AG04450 (cell line): Measurements from ENCODE around the gene PRADC1. TPM values are rescaled to one million over a fixed set of nuclear protein-coding genes. Genes with fewer than 3 reads are reported as not detected.

Source experiments
- CTCF ChIA-PET: fragments of 300-600, 350-600 bp; formaldehyde crosslinking; extraction: SDS; loops from one replicate; lab custom pipeline; 2022; ENCODE audit warnings: antibody characterized with exemption, inconsistent platforms; lab: Charles Lee
- POLR2A ChIA-PET: fragments of 350-600 bp; formaldehyde crosslinking; extraction: SDS; loops from one replicate; lab custom pipeline; 2021; ENCODE audit warnings: antibody characterized with exemption, inconsistent platforms; lab: Yijun Ruan, JAX
- DNase-seq: peaks from one replicate; pipeline ENCODE4 v3.0.0-alpha.2; 2011; ENCODE audit warnings: low read depth, low spot score
- H3K27ac ChIP-seq: one replicate; pipeline ENCODE4 v1.5.1; 2012; ENCODE audit warnings: low read depth, low read length, control low read depth
- H3K27me3 ChIP-seq: one replicate; pipeline ENCODE4 v1.6.0; 2012; ENCODE audit warnings: low read length; ENCODE audit not compliant: control insufficient read depth, insufficient read depth
- H3K4me3 ChIP-seq: 2 replicates; pipeline ENCODE4 v1.5.1; 2011; ENCODE audit warnings: mild to moderate bottlenecking, low read depth, low read length, control low read depth
- H3K9me3 ChIP-seq: 2 replicates; pipeline ENCODE4 v1.5.1; 2012; ENCODE audit warnings: low read length; ENCODE audit not compliant: control insufficient read depth, insufficient read depth
- polyA plus RNA-seq: library from polyadenylated mRNA; depleted of rRNA; stranded (reverse); fragments of >200 nt; gene quantifications from 2 replicates; pipeline ENCODE4 v1.2.3, GENCODE V29; 2011
- TF ChIP-seq, protein P1 (sequence below): IDR thresholded peaks from 2 replicates; pipeline ENCODE4 v1.5.1; 2011; ENCODE audit warnings: low read depth, low read length, control low read depth, inconsistent platforms

The PRADC1 gene
- polyA plus RNA-seq, 1 experiment: 11.6 TPM

DNA sequence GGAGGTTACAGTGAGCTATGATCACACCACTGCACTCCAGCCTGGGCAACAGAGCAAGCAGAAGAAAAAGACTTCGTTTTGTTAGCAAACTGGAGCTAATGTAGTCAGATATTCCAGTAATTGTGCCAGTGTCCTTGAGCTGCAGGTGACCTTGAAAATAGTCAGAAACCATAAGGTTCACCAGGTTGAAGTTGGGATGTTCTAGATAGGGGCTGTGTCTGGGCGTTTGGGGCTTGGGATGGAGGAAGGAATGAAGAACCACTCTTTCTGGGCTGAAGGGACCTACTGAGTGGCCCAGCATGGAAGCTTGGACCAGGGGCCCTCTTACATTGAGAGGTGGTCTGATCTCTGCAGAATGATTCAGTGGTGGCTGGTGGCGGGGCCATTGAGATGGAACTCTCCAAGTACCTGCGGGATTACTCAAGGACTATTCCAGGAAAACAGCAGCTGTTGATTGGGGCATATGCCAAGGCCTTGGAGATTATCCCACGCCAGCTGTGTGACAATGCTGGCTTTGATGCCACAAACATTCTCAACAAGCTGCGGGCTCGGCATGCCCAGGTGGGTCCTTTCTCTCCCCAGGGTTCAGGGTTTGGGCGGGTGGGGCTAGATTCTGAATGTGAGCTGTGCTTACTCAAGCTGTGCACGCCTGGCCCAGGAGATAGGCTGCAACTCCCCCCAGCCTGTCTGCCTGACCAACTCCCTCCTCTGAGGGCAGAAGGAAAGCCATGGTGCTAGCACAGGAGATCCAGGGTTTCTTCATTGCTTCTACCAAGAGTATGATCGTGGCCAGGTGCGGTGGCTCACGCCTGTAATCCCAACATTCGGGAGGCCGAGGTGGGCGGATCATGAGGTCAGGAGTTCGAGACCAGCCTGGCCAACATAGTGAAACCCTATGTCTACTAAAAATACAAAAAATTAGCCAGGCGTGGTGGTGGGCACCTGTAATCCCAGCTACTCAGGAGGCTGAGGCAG lies 18.1 kb upstream of the PRADC1 start:
- DNase-seq: no peak
- Histone ChIP-seq H3K27ac (no peak overlapping the region), H3K9me3 (no peaks in the 10 kb centered on the region), H3K4me3 (no peak overlapping the region), H3K27me3 (no peaks in the 10 kb centered on the region)
- ChIA-PET CTCF (interaction anchor here (0.6 kb wide), 1 partner anchor 20 kb away, joined by 3 read pairs; no protein-coding TSS in a partner anchor), POLR2A (interaction anchor here (0.6 to 1.5 kb wide), 4 partner anchors 17 to 868 kb away, joined by 3 to 6 read pairs (median 3); partner anchors contain the start of genes CCT7 and PRADC1)
- TF ChIP-seq, protein P1, sequence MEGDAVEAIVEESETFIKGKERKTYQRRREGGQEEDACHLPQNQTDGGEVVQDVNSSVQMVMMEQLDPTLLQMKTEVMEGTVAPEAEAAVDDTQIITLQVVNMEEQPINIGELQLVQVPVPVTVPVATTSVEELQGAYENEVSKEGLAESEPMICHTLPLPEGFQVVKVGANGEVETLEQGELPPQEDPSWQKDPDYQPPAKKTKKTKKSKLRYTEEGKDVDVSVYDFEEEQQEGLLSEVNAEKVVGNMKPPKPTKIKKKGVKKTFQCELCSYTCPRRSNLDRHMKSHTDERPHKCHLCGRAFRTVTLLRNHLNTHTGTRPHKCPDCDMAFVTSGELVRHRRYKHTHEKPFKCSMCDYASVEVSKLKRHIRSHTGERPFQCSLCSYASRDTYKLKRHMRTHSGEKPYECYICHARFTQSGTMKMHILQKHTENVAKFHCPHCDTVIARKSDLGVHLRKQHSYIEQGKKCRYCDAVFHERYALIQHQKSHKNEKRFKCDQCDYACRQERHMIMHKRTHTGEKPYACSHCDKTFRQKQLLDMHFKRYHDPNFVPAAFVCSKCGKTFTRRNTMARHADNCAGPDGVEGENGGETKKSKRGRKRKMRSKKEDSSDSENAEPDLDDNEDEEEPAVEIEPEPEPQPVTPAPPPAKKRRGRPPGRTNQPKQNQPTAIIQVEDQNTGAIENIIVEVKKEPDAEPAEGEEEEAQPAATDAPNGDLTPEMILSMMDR: no peak

DNA sequence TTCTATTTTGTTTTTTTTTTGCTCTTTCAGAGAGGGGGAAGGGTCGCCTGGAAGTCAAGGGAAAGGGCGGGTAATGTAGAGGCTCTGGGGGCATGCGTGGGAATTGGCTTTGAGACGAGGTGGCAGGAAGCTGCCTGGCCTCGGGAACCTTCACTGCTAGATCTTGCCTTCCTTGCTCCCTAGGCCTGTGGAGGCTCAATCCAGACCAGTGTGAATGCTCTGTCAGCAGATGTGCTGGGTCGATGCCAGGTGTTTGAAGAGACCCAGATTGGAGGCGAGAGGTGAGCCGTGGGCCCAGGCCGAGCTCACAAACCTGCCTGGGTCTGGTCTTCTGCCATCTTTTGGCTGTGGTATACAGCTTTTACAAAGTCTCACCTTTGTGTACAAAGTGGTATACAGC lies 16.6 kb upstream of the PRADC1 start:
- H3K27ac ChIP-seq: no peak overlapping the region
- ChIA-PET CTCF (no interaction called here), POLR2A (interaction anchor here (0.7 to 2.1 kb wide), 3 partner anchors 14 to 17 kb away, joined by 3 to 5 read pairs (median 4); partner anchors contain the start of genes CCT7 and PRADC1)
- H3K27me3 ChIP-seq: no peaks in the 10 kb centered on the region
- no peak overlapping the region for H3K4me3 ChIP-seq
- DNase-seq: no peak
- no peaks in the 10 kb centered on the region for H3K9me3 ChIP-seq
- TF ChIP-seq, protein P1: no peak

DNA sequence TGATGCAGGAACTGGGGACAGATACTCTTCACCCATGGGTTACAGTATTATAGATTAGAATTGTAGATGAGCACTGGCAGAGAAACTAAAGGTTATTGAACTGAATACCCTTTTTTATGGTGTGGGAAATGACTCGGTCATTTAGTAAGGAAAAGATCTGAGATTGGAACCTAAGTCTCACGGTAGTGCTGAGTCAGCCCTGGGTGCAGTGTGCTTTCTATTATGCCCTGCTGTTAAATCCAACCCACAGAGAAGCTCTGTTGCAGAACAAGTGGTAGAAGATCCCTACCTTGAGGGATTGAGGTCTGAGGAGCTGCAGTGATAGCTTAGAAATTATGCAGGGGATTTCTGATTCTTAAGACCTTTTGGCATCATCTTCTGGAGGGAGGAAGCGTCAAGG lies 13.8 kb upstream of the PRADC1 start:
- Histone ChIP-seq H3K27me3 (no peaks in the 10 kb centered on the region), H3K4me3 (no peak overlapping the region), H3K9me3 (no peaks in the 10 kb centered on the region), H3K27ac (no peak overlapping the region)
- ChIA-PET CTCF (interaction anchor here (1.1 kb wide), 1 partner anchor 21 kb away, joined by 5 read pairs; no protein-coding TSS in a partner anchor), POLR2A (no interaction called here)
- TF ChIP-seq, protein P1: no peak
- DNase-seq: no peak

DNA sequence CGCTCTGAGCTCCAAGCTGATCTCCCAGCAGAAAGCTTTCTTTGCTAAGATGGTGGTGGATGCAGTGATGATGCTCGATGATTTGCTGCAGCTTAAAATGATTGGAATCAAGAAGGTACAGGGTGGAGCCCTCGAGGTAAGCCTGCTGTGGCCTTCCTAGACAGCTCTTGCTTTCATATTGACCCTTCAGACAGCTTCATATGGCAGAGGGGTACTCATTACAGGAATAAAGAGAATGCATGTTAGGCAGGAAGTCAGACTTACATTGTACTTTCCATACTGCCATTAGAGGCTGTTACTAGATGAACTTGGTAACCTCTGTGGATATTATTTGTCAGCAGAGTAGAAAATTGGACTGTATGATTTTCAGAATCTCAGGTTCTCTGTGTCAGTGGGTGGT lies 11.5 kb upstream of the PRADC1 start:
- TF ChIP-seq, protein P1: no peak
- Histone ChIP-seq H3K27me3 (no peaks in the 10 kb centered on the region), H3K27ac (no peak overlapping the region), H3K9me3 (no peaks in the 10 kb centered on the region), H3K4me3 (no peak overlapping the region)
- no peak for DNase-seq
- ChIA-PET CTCF (interaction anchor here (1.5 kb wide), 1 partner anchor 17 kb away, joined by 4 read pairs; no protein-coding TSS in a partner anchor), POLR2A (interaction anchor here (3.7 kb wide), 1 partner anchor 11 kb away, joined by 14 read pairs; the partner anchor contains the start of genes CCT7 and PRADC1)
